ENCODE results near the gene SAPCD1. TPM values are rescaled to one million over a fixed set of nuclear protein-coding genes. Genes with fewer than 3 reads are reported as not detected.

Gene SAPCD1
- total and polyA plus RNA-seq, 2 donors (not counting 1 experiment from before 2014, with no cell fraction given): 12.9 TPM

DNA sequence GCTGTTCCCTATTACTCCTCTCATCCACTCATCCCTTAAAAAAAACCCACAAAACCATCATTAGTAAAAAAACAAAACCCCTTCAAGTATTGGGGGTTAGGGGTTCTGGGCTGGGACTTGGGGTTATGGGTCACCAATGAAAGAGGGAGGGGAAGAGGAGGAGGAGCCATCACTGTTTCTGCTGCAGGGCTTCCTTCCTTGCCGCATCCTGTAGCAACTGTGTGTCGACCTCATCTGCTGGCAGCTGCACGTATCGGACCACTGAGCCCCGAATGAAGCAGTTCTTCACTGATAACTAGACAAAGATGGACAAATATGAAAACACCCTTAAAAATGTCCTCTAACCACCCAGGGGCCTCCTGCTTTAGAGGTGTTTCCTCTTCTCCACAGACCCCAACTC, 35.1 kb downstream of the SAPCD1 start:
- H3K9ac ChIP-seq (ENCODE audit: low read length): no peak overlapping the region

DNA sequence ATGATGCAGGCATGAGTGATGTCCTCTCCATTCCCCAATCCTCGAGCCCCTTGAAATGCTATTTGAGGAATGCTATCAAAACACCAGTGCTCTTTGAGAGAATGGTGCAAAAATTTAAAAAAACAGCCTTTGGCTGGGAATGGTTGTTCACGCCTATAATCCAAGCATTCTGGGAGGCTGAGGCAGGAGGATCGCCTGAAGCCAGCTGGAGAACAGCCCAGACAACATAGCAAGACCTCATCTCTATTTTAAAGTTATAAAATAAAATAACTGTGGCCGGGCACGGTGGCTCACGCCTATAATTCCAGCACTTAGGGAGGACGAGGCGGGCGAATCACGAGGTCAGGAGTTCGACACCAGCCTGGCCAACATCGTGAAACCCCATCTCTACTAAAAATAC, 37.3 kb downstream of the SAPCD1 start:
- no peak for ATAC-seq (ENCODE audit: low read depth)
- no peak overlapping the region for H3K4me2 ChIP-seq (replicated peaks; ENCODE audit: low read depth, low read length, poor library complexity, severe bottlenecking)

More for the DNA sequence above, 35.1 kb downstream of the SAPCD1 start:
- Histone ChIP-seq H3K4me3 (ENCODE audit: control extremely low read depth in 1 of 5, extremely low read depth in 1 of 5, insufficient read depth in 1 of 5, low read depth in 2 of 5, low read length in 4 of 5) (no peak overlapping the region), H4K20me1 (ENCODE audit: control insufficient read depth, insufficient read depth, low read length, poor library complexity, severe bottlenecking) (no peaks in the 10 kb centered on the region), H2AFZ (ENCODE audit: insufficient read depth, low read depth, low read length, poor library complexity, severe bottlenecking) (peak overlapping the region; percentile 59), H3K9me3 (ENCODE audit: control extremely low read depth in 1 of 3, control insufficient read depth in 2 of 3, insufficient read depth in 1 of 3, low read length in 2 of 3) (no peaks in the 10 kb centered on the region), H3K36me3 (replicated peaks in 1 of 2; ENCODE audit: control extremely low read depth in 1 of 2, control insufficient read depth in 1 of 2, extremely low read depth in 1 of 2, insufficient read depth in 2 of 2, low read length in 1 of 2) (peaks cover 0 to 14% of the 10 kb centered on the region in 2 experiments), H3K27ac (ENCODE audit: low read length in 2 of 2) (peak overlapping the region; percentile 75 to 87), H3K4me2 (replicated peaks; ENCODE audit: low read depth, low read length, poor library complexity, severe bottlenecking) (peak overlapping the region; percentile 64), H3K27me3 (replicated peaks in 1 of 4; ENCODE audit: control extremely low read depth in 1 of 4, control insufficient read depth in 3 of 4, insufficient read depth in 4 of 4, low read length in 3 of 4) (no peaks in the 10 kb centered on the region), H3K79me2 (ENCODE audit: control insufficient read depth, insufficient read depth, low read length) (peaks cover 25% of the 10 kb centered on the region), H3K4me1 (ENCODE audit: control insufficient read depth in 2 of 2, insufficient read depth in 2 of 2, low read length in 2 of 2) (peaks cover 40 to 47% of the 10 kb centered on the region in 2 donors)
- Mint-ChIP-seq H3K4me1 (peaks cover 44% of the 10 kb centered on the region), H3K4me3 (peak overlapping the region; percentile 46), H3K27ac (peak overlapping the region; percentile 87), H3K27me3 (no peaks in the 10 kb centered on the region), H3K9me3 (ENCODE audit: insufficient read depth) (no peaks in the 10 kb centered on the region)
- 2% methylated on average over 5 of the region's 5 CpGs for WGBS (ENCODE audit: insufficient coverage)
- DNase-seq: peak; percentile 68
- ChIA-PET POLR2A (interaction anchor here (0.7 to 3.5 kb wide), 2 partner anchors 9 to 491 kb away, joined by 3 to 38 read pairs; partner anchors contain the start of gene LSM2), CTCF (interaction anchor here (1.4 to 2.8 kb wide), 2 partner anchors 8 to 59 kb away, joined by 3 to 20 read pairs; partner anchors contain the start of genes LSM2 and MSH5)
- ATAC-seq (ENCODE audit: low read depth): peak; percentile 9
- TF ChIP-seq, protein P1, sequence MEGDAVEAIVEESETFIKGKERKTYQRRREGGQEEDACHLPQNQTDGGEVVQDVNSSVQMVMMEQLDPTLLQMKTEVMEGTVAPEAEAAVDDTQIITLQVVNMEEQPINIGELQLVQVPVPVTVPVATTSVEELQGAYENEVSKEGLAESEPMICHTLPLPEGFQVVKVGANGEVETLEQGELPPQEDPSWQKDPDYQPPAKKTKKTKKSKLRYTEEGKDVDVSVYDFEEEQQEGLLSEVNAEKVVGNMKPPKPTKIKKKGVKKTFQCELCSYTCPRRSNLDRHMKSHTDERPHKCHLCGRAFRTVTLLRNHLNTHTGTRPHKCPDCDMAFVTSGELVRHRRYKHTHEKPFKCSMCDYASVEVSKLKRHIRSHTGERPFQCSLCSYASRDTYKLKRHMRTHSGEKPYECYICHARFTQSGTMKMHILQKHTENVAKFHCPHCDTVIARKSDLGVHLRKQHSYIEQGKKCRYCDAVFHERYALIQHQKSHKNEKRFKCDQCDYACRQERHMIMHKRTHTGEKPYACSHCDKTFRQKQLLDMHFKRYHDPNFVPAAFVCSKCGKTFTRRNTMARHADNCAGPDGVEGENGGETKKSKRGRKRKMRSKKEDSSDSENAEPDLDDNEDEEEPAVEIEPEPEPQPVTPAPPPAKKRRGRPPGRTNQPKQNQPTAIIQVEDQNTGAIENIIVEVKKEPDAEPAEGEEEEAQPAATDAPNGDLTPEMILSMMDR (IDR thresholded peaks at IDR 0.05): no peak
- no peak for TF ChIP-seq EZH2 (IDR thresholded peaks at IDR 0.05; ENCODE audit: borderline replicate concordance, insufficient read depth, low read depth, low read length, poor library complexity, severe bottlenecking)
- intact Hi-C loops (cut with micrococcal nuclease): loop anchor here (2.0 to 5.0 kb wide), 4 partner anchors 17 to 130 kb away; partner anchors contain the start of genes CSNK2B, HSPA1A, HSPA1L and LY6G5B

More for the DNA sequence above, 37.3 kb downstream of the SAPCD1 start:
- Histone ChIP-seq H3K27ac (ENCODE audit: low read length in 2 of 2) (peak overlapping the region in 1 of 2 donors; percentile 23), H2AFZ (ENCODE audit: insufficient read depth, low read depth, low read length, poor library complexity, severe bottlenecking) (no peak overlapping the region), H3K36me3 (replicated peaks in 1 of 2; ENCODE audit: control extremely low read depth in 1 of 2, control insufficient read depth in 1 of 2, extremely low read depth in 1 of 2, insufficient read depth in 2 of 2, low read length in 1 of 2) (peaks cover 0 to 16% of the 10 kb centered on the region in 2 experiments), H3K4me1 (ENCODE audit: control insufficient read depth in 2 of 2, insufficient read depth in 2 of 2, low read length in 2 of 2) (peaks cover 27 to 32% of the 10 kb centered on the region in 2 donors), H3K79me2 (ENCODE audit: control insufficient read depth, insufficient read depth, low read length) (peaks cover 15% of the 10 kb centered on the region), H3K4me3 (ENCODE audit: control extremely low read depth in 1 of 5, extremely low read depth in 1 of 5, insufficient read depth in 1 of 5, low read depth in 2 of 5, low read length in 4 of 5) (no peak overlapping the region), H3K9me3 (ENCODE audit: control extremely low read depth in 1 of 3, control insufficient read depth in 2 of 3, insufficient read depth in 1 of 3, low read length in 2 of 3) (no peaks in the 10 kb centered on the region), H3K9ac (ENCODE audit: low read length) (no peak overlapping the region), H4K20me1 (ENCODE audit: control insufficient read depth, insufficient read depth, low read length, poor library complexity, severe bottlenecking) (no peaks in the 10 kb centered on the region), H3K27me3 (replicated peaks in 1 of 4; ENCODE audit: control extremely low read depth in 1 of 4, control insufficient read depth in 3 of 4, insufficient read depth in 4 of 4, low read length in 3 of 4) (no peaks in the 10 kb centered on the region)
- CTCF ChIA-PET: interaction anchor here (0.8 to 1.2 kb wide), 3 partner anchors 14 to 70 kb away, joined by 3 to 4 read pairs (median 3); no protein-coding TSS in a partner anchor
- WGBS (ENCODE audit: insufficient coverage): 97% methylated on average over 6 of the region's 12 CpGs
- intact Hi-C loops (cut with micrococcal nuclease): loop anchor here (5.0 kb wide), 2 partner anchors 63 to 132 kb away; partner anchors contain the start of genes CSNK2B, LY6G5B and NEU1
- Mint-ChIP-seq H3K4me1 (peaks cover 28% of the 10 kb centered on the region), H3K9me3 (ENCODE audit: insufficient read depth) (no peaks in the 10 kb centered on the region), H3K4me3 (no peak overlapping the region), H3K27ac (no peak overlapping the region), H3K27me3 (no peaks in the 10 kb centered on the region)
- DNase-seq: no peak
- TF ChIP-seq, protein P1 (IDR thresholded peaks at IDR 0.05): no peak
- TF ChIP-seq EZH2 (IDR thresholded peaks at IDR 0.05; ENCODE audit: borderline replicate concordance, insufficient read depth, low read depth, low read length, poor library complexity, severe bottlenecking): no peak
- POLR2A ChIA-PET: interaction anchor here (1.5 kb wide), 1 partner anchor 60 kb away, joined by 4 read pairs; the partner anchor contains the start of gene MSH5

Data from B cell (primary cell).